IMR-90 (cell line): ENCODE data around the gene CHMP4B. TPM values are rescaled to one million over a fixed set of nuclear protein-coding genes. Genes with fewer than 3 reads are reported as not detected.

ENCODE experiments used
- ATAC-seq: fragments of 200-7000 bp; cut with Tn5 transposase; 2 replicates; pipeline ENCODE4 v1.9.1; 2020; ENCODE audit warnings: low read depth, mild to moderate bottlenecking, moderate library complexity
- BruUV-seq: library from RNA; stranded (reverse); fragments of 400-500 nt; replicated peaks from 2 replicates; lab custom pipeline; 2021; lab: Mats Ljungman, UMichigan
- CTCF ChIA-PET: fragments of 300-600 bp; formaldehyde crosslinking; extraction: SDS; loops from one replicate; lab custom pipeline; 2021; ENCODE audit warnings: antibody characterized with exemption; lab: Yijun Ruan, JAX
- POLR2A ChIA-PET: fragments of 300-600 bp; sonication (Branson Sonifier 250); formaldehyde crosslinking; loops from one replicate; lab custom pipeline; 2022; ENCODE audit warnings: antibody characterized with exemption; ENCODE audit not compliant: unreplicated experiment; lab: Charles Lee
- DNase-seq: peaks from one replicate; pipeline ENCODE4 v3.0.0; 2013
- H2AFZ ChIP-seq: replicated peaks from 2 replicates; pipeline ENCODE3; 2013; ENCODE audit warnings: low read length, mild to moderate bottlenecking; ENCODE audit not compliant: poor library complexity
- H2AK5ac ChIP-seq: 2 replicates; pipeline ENCODE4 v1.6.1; 2013; ENCODE audit warnings: low read depth, low read length, inconsistent platforms
- H2AK9ac ChIP-seq: replicated peaks from 2 replicates; pipeline ENCODE3; 2013; ENCODE audit warnings: mild to moderate bottlenecking, low read depth, low read length, moderate library complexity; ENCODE audit not compliant: poor library complexity
- H2BK120ac ChIP-seq: 2 replicates; pipeline ENCODE4 v1.6.1; 2013; ENCODE audit warnings: low read depth, low read length, inconsistent platforms
- H2BK15ac ChIP-seq: 3 replicates; pipeline ENCODE4 v1.6.1; 2013; ENCODE audit warnings: low read depth, low read length, inconsistent platforms
- H2BK20ac ChIP-seq: 2 replicates; pipeline ENCODE4 v1.6.1; 2013; ENCODE audit warnings: low read depth, mild to moderate bottlenecking, inconsistent platforms, low read length, moderate library complexity
- H2BK5ac ChIP-seq: 2 replicates; pipeline ENCODE4 v1.6.1; 2013; ENCODE audit warnings: mild to moderate bottlenecking, low read depth, low read length, inconsistent platforms; ENCODE audit not compliant: poor library complexity, severe bottlenecking
- H3K14ac ChIP-seq: replicated peaks from 2 replicates; pipeline ENCODE4 v1.6.1; 2013; ENCODE audit warnings: low read depth, low read length, inconsistent platforms
- H3K18ac ChIP-seq: 2 replicates; pipeline ENCODE4 v1.6.1; 2013; ENCODE audit warnings: low read depth, low read length, control low read depth
- H3K23ac ChIP-seq: 2 replicates; pipeline ENCODE4 v1.6.1; 2013; ENCODE audit warnings: low read depth, low read length, inconsistent platforms
- H3K27ac ChIP-seq: 2 replicates; pipeline ENCODE4 v1.5.1; 2013; ENCODE audit warnings: mild to moderate bottlenecking, control low read depth, low read length; ENCODE audit not compliant: insufficient read depth
- H3K27me3 ChIP-seq: 2 replicates; pipeline ENCODE4 v1.6.1; 2013; ENCODE audit warnings: low read length; ENCODE audit not compliant: control insufficient read depth, insufficient read depth
- H3K36me3 ChIP-seq: 2 replicates; pipeline ENCODE4 v1.6.1; 2013; ENCODE audit warnings: low read length, mixed read lengths; ENCODE audit not compliant: control insufficient read depth, insufficient read depth
- H3K4ac ChIP-seq: 2 replicates; pipeline ENCODE4 v1.6.1; 2013; ENCODE audit warnings: low read depth, low read length, inconsistent platforms
- H3K4me1 ChIP-seq: 2 replicates; pipeline ENCODE4 v1.6.1; 2013; ENCODE audit warnings: low read length, mixed read lengths; ENCODE audit not compliant: control insufficient read depth, insufficient read depth
- H3K4me2 ChIP-seq: 2 replicates; pipeline ENCODE4 v1.6.1; 2013; ENCODE audit warnings: low read depth, mild to moderate bottlenecking, control low read depth, low read length, moderate library complexity
- H3K4me3 ChIP-seq: 2 replicates; pipeline ENCODE4 v1.5.1; 2013; ENCODE audit warnings: low read depth, mild to moderate bottlenecking, control low read depth, low read length, moderate library complexity; ENCODE audit not compliant: insufficient read depth
- H3K56ac ChIP-seq: 2 replicates; pipeline ENCODE4 v1.6.1; 2013; ENCODE audit warnings: low read length, inconsistent platforms; ENCODE audit not compliant: insufficient read depth; ENCODE audit errors: extremely low read depth
- H3K79me1 ChIP-seq, 2 experiments: 2 replicates each; pipeline ENCODE4 v1.6.1; 2013; ENCODE audit warnings: low read length in 2 of 2, inconsistent platforms in 1 of 2, low read depth in 1 of 2
- H3K9ac ChIP-seq: 2 replicates; pipeline ENCODE4 v1.6.1; 2013; ENCODE audit warnings: low read depth, low read length, control low read depth
- H3K9me1 ChIP-seq: 2 replicates; pipeline ENCODE4 v1.6.1; 2013; ENCODE audit warnings: low read length, inconsistent platforms; ENCODE audit not compliant: insufficient read depth
- H3K9me3 ChIP-seq: 2 replicates; pipeline ENCODE4 v1.6.1; 2013; ENCODE audit warnings: low read length; ENCODE audit not compliant: control insufficient read depth, insufficient read depth
- H4K20me1 ChIP-seq: 2 replicates; pipeline ENCODE4 v1.6.1; 2013; ENCODE audit warnings: low read length, inconsistent platforms; ENCODE audit not compliant: insufficient read depth
- H4K5ac ChIP-seq: 2 replicates; pipeline ENCODE4 v1.6.1; 2013; ENCODE audit warnings: mild to moderate bottlenecking, low read depth, low read length, control low read depth
- H4K8ac ChIP-seq, 2 experiments: 2 replicates each; pipeline ENCODE4 v1.6.1; 2013; ENCODE audit warnings: low read depth in 2 of 2, low read length in 2 of 2, control low read depth in 1 of 2, inconsistent platforms in 1 of 2
- H4K91ac ChIP-seq: 2 replicates; pipeline ENCODE4 v1.6.1; 2013; ENCODE audit warnings: low read depth, low read length, inconsistent platforms; ENCODE audit not compliant: insufficient read depth
- CEBPB ChIP-seq: IDR thresholded peaks from 2 replicates; pipeline ENCODE4 v1.6.1; 2012; ENCODE audit warnings: low read depth, low read length, improper control_type of control experiment
- MAFK ChIP-seq: IDR thresholded peaks from 2 replicates; pipeline ENCODE4 v1.6.1; 2012; ENCODE audit warnings: low read depth, low read length, improper control_type of control experiment
- NFE2L2 ChIP-seq: fragments of 150-350 bp; IDR thresholded peaks from 2 replicates; pipeline ENCODE4 v1.6.1; 2016; ENCODE audit warnings: low read depth, mild to moderate bottlenecking, low read length
- RFX5 ChIP-seq: IDR thresholded peaks from 2 replicates; pipeline ENCODE4 v1.8.0; 2012; ENCODE audit warnings: low read depth, mild to moderate bottlenecking, low read length, moderate library complexity
- SMC3 ChIP-seq: fragments of 150-350 bp; IDR thresholded peaks from 2 replicates; pipeline ENCODE4 v1.6.1; 2016; ENCODE audit warnings: low read depth, mild to moderate bottlenecking, antibody characterized with exemption, low read length, moderate library complexity
- WGBS, 2 experiments: methylation state at CpG; one replicate each; pipeline versions ENCODE4 v1.1.5 to v1.1.7; 2013; ENCODE audit warnings: missing lambda C conversion rate in 2 of 2; ENCODE audit not compliant: insufficient read length in 1 of 2; ENCODE audit errors: extremely low coverage in 2 of 2; 5-methylcytosine and 5-hydroxymethylcytosine counted together
- dilution Hi-C: fragments of 300-500 bp; cut with HindIII; formaldehyde crosslinking; loops from one replicate; pipeline ENCODE4 v1.14.3; 2018; ENCODE audit warnings: low sequenced_read_pairs; ENCODE audit not compliant: unreplicated experiment
- in situ Hi-C: fragments of 300-500 bp; cut with MboI; formaldehyde crosslinking; loops from 3 replicates; pipeline ENCODE4 v1.14.3; 2019; ENCODE audit warnings: low sequenced_read_pairs, inconsistent platforms, mixed read lengths
- intact Hi-C: fragments of 100-400 bp; cut with micrococcal nuclease; formaldehyde crosslinking; loops from 2 replicates; pipeline ENCODE4 v1.10.0; 2022
- polyA plus RNA-seq, 3 experiments: library from polyadenylated mRNA; depleted of rRNA; stranded (reverse); fragments of >200 nt; gene quantifications; 2 replicates each; pipeline ENCODE4 v1.2.3, GENCODE V29; 2012; ENCODE audit warnings: low replicate concordance in 1 of 3
- total RNA-seq: library from RNA; depleted of rRNA; stranded (reverse); fragments of >200 nt; gene quantifications from 2 replicates; pipeline ENCODE4 v1.2.3, GENCODE V29; 2012

Gene CHMP4B
- total and polyA plus RNA-seq, 2 of the 4 experiments (the other 2 are of a cell fraction) = 30.3 to 94.8 TPM

DNA sequence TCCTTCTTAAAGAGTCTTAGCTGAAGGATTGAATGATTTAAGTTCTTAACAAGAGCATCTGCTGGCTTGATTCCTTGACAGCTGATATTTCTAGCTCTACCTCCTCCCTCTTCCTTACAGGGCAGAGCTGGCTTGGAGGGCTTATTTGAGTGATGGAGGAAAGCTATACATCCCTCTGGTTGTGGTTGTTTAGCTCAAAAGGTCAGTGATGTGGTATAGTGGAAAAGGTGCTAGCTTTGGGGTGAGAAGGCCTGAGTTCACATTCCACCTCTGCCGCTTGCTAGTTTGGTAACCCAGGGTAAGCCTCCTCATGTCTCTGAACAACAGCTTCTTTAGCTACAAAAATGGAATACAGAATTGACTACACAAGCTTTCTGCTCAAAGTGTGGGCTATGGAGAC, 8.3 kb downstream of the CHMP4B start:
- no TSS peak for BruUV-seq
- intact Hi-C loops = loop anchor here (10.0 kb wide), 1 partner anchor 155 kb away; the partner anchor contains the start of genes ACTL10 and C20orf144
- Histone ChIP-seq H3K56ac (no peak overlapping the region), H3K9me3 (no peaks in the 10 kb centered on the region), H2AK5ac (no peak overlapping the region), H4K91ac (no peak overlapping the region), H4K8ac (no peak overlapping the region), H3K27me3 (no peaks in the 10 kb centered on the region), H3K4me2 (no peak overlapping the region), H2BK20ac (no peak overlapping the region), H3K79me1 (peaks cover 44 to 88% of the 10 kb centered on the region in 2 experiments), H2BK15ac (no peak overlapping the region), H3K4me1 (peaks cover 2% of the 10 kb centered on the region; the same call in 1 of the 2 replicates), H3K23ac (no peak overlapping the region), H3K4me3 (no peak overlapping the region), H3K18ac (no peak overlapping the region), H2BK5ac (no peak overlapping the region), H3K9ac (no peak overlapping the region), H2AK9ac (no peak overlapping the region), H3K27ac (no peak overlapping the region), H3K4ac (no peak overlapping the region), H2AFZ (no peak overlapping the region), H3K9me1 (peaks cover 34% of the 10 kb centered on the region), H4K20me1 (peaks cover 96% of the 10 kb centered on the region), H3K36me3 (peaks cover 6% of the 10 kb centered on the region), H4K5ac (no peak overlapping the region), H3K14ac (no peak overlapping the region), H2BK120ac (no peak overlapping the region)
- in situ Hi-C loops = no loop called here
- DNase-seq (no peak), ATAC-seq (no peak)
- dilution Hi-C loops = no loop called here
- ChIA-PET POLR2A (no interaction called here), CTCF (no interaction called here)
- no CpG with 5 or more reads among the region's 1 CpG for WGBS, 2 experiments
- no peak for TF ChIP-seq CEBPB
- TF ChIP-seq MAFK = no peak
- TF ChIP-seq RFX5 = no peak
- no peak for TF ChIP-seq SMC3
- TF ChIP-seq NFE2L2 = no peak
